GM12865 (cell line): ENCODE results near the gene TEX14.

ENCODE experiments used
- DNase-seq: peaks from one replicate; pipeline ENCODE4 v3.0.0; 2010; ENCODE audit warnings: low read depth
- H3K4me3 ChIP-seq: 2 replicates; pipeline ENCODE4 v1.5.1; 2011; ENCODE audit warnings: mild to moderate bottlenecking, low read depth, low read length, control low read depth
- CTCF ChIP-seq: IDR thresholded peaks from 2 replicates; pipeline ENCODE4 v1.5.1; 2011; ENCODE audit warnings: low read length, control low read depth, low read depth, inconsistent platforms; ENCODE audit not compliant: insufficient read depth; ENCODE audit errors: missing control alignments

Gene TEX14

DNA sequence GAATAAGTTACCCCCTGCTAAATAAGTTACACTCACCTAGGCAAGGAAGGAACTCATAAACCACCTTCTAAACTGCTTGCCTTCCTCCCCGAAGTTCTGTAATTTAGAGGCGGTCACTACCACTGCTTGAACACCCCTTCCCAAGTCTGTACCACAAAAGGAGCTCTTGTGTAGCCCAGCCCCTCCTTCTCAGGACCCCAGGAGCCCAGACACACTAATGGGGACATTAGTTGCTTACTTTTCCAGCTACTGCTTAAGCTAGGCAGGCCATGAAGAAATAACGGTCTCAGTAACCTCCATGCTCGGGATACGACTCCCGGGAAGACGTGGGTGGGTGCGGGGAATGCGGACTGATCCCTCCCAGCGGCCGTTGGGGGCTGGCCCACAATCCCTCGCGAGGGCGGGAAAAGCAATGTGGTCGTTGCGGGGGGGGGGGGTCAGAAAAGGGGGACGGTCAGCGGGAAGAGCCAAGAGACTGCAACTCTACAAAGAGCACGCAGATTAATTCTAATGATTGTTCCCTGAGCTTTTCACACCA lies at the start of gene TEX14:
TEX14 (minus strand) TSS at position 345 of the 538 bp plus-strand sequence. CDS start 40,044 bp downstream, outside the sequence.
- TF ChIP-seq CTCF, result no peak
- H3K4me3 ChIP-seq, result peak within 1 kb of the TSS; percentile 86
- no peak for DNase-seq

- H3K4me3 ChIP-seq, result no peak overlapping the region
- no peak for DNase-seq
- TF ChIP-seq CTCF, result no peak
These were observed 49.3 kb upstream of the TEX14 start for GRCh38 chr17:58741121-58741625.

DNA sequence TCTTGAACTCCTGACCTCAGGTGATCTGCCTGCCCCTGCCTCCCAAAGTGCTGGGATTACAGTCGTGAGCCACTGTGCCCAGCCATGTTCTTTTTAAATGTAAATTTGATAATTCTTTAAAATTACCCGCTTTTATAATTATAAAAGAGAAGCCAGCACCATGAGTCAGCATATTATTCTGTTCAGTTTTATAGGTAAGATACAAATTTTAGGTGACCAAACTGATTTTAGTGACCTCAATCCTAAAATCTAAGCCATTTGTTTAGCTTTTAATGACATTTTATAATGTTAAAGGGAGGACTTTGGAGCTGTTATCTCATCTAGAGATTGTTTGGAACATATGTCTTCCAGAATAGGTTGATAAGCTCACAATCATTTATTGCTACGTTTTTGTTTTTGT lies 43.0 kb upstream of the TEX14 start:
- TF ChIP-seq CTCF, result no peak
- no peak overlapping the region for H3K4me3 ChIP-seq
- no peak for DNase-seq

DNA sequence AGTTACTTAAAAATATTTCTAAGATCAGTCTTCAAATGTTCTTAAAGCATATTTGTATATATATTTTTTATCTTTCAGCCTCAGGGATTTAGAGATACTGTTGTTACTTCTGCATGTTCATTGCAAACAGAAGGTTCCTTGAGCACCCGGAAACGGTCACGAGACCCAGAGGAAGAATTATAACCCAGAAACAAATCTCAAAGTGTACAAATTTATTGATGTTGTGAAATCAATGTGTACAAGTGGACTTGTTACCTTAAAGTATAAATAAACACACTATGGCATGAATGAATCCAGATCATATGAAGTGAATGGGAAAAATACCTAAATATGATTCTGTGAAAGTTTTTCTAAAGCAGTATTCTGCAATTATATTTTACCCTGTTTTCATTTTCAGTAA lies 42.2 kb upstream of the TEX14 start:
- DNase-seq, result no peak
- no peak overlapping the region for H3K4me3 ChIP-seq
- TF ChIP-seq CTCF, result no peak

- H3K4me3 ChIP-seq, result no peak overlapping the region
- TF ChIP-seq CTCF, result no peak
- DNase-seq, result no peak
These were observed 39.1 kb upstream of the TEX14 start for GRCh38 chr17:58730937-58731336.

DNA sequence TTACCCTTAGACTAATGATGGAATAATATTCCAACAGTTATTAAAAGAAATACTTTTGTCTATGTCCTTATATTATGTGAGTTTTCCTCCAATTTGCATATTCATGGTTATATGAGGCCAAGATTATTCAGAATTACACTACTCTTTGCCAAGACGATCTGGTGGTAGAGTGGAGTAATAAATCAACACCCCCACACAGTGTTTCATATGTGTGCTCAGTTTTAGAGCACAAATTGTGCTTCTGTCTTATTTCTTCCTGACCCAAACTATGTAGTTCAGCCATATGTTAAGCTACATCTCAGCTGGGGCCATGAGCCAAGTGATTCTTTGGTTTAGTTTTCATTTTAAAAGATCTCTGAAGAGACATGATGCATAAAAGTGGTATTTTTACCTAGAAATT lies 37.0 kb upstream of the TEX14 start:
- DNase-seq, result no peak
- no peak overlapping the region for H3K4me3 ChIP-seq
- no peak for TF ChIP-seq CTCF

- no peak for DNase-seq
- H3K4me3 ChIP-seq, result no peak overlapping the region
- TF ChIP-seq CTCF, result no peak
These were observed 30.9 kb upstream of the TEX14 start for GRCh38 chr17:58722696-58723095.
